ENCODE results near the gene HAPSTR1. TPM values are rescaled to one million over a fixed set of nuclear protein-coding genes. Genes with fewer than 3 reads are reported as not detected.

The HAPSTR1 gene
- total and polyA plus RNA-seq, 2 of the 13 experiments (the other 11 are each of a cell fraction or from before 2014, with no cell fraction given): 25.2 to 83.2 TPM

DNA sequence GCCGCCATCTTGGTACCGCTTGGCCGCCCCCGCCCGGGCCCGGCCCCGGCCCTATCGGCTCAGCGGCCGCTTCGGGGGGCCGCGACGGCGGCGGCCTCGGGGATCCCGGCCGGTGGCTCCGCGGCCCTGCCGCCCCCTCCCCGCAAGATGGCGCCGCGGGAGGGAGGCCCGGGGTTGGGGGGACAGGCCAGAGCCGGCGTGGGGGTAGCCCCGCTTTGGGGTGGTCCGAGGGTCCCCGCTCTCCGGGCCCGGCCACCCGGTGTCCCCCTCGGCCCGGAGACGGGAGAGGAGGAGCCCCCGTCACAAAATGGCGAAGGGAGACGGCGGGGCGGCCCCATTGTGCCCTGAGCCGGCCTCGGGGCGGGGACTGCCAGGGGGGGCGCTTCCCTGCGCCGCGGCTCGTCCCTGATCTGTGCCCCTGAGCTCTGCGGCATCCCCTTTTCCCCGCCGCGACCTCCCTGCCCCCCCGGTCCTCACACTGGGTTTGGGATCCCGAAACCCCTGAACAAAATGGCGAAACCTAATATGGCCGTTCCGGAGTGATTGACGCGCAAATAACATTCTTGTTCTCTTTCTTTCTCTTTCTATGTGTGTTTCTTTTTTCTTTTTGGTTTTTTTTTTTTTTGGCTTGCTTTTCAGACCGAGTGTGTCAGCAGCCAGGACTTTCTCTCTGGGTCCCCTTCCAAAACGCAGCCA is 986 bp downstream of the HAPSTR1 start (continued):
- TF ChIP-seq, protein P1, sequence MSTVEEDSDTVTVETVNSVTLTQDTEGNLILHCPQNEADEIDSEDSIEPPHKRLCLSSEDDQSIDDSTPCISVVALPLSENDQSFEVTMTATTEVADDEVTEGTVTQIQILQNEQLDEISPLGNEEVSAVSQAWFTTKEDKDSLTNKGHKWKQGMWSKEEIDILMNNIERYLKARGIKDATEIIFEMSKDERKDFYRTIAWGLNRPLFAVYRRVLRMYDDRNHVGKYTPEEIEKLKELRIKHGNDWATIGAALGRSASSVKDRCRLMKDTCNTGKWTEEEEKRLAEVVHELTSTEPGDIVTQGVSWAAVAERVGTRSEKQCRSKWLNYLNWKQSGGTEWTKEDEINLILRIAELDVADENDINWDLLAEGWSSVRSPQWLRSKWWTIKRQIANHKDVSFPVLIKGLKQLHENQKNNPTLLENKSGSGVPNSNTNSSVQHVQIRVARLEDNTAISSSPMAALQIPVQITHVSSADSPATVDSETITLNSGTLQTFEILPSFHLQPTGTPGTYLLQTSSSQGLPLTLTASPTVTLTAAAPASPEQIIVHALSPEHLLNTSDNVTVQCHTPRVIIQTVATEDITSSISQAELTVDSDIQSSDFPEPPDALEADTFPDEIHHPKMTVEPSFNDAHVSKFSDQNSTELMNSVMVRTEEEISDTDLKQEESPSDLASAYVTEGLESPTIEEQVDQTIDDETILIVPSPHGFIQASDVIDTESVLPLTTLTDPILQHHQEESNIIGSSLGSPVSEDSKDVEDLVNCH (CRISPR knock-in tag; IDR thresholded peaks at IDR 0.05): no peak
- TF ChIP-seq CBX2 (IDR thresholded peaks at IDR 0.05; ENCODE audit: low read depth, low read length) (no peak), CBX2 (CRISPR knock-in tag; IDR thresholded peaks at IDR 0.05; ENCODE audit: low read depth) (no peak), JUNB (CRISPR knock-in tag; IDR thresholded peaks at IDR 0.05; ENCODE audit: borderline replicate concordance) (no peak), KDM3A (CRISPR knock-in tag; IDR thresholded peaks at IDR 0.05; ENCODE audit: low read depth) (no peak), MAX (IDR thresholded peaks at IDR 0.05) (no peak; the same call in 1 of the 2 replicates), ZNF10 (CRISPR knock-in tag; IDR thresholded peaks at IDR 0.05; ENCODE audit: borderline replicate concordance, low read depth) (no peak), NR2F6 (IDR thresholded peaks at IDR 0.05) (no peak), NR2F6 (CRISPR knock-in tag; IDR thresholded peaks at IDR 0.05) (no peak; the same call in 1 of the 2 replicates), GLI4 (CRISPR knock-in tag; IDR thresholded peaks at IDR 0.05; ENCODE audit: borderline replicate concordance) (peak; percentile 75; the same call in 1 of the 2 replicates), STAG1 (CRISPR knock-in tag; IDR thresholded peaks at IDR 0.05) (no peak), FOXK2 (IDR thresholded peaks at IDR 0.05) (no peak), ZNF432 (CRISPR knock-in tag; IDR thresholded peaks at IDR 0.05; ENCODE audit: borderline replicate concordance) (no peak), ZNF367 (CRISPR knock-in tag; IDR thresholded peaks at IDR 0.05; ENCODE audit: borderline replicate concordance) (no peak), ZFP62 (CRISPR knock-in tag; IDR thresholded peaks at IDR 0.05) (no peak), HOXA3 (CRISPR knock-in tag; IDR thresholded peaks at IDR 0.05) (peak; percentile 64; the same call in 1 of the 2 replicates), PHB2 (IDR thresholded peaks at IDR 0.05; ENCODE audit: partially characterized antibody) (no peak), ZNF317 (CRISPR knock-in tag; IDR thresholded peaks at IDR 0.05) (peak; percentile 20; the same call in 1 of the 2 replicates), TEAD2 (CRISPR knock-in tag; IDR thresholded peaks at IDR 0.05) (no peak), EZH2 (conservative IDR thresholded peaks at IDR 0.05; ENCODE audit: low read depth, low read length) (no peak), ZC3H4 (CRISPR knock-in tag; IDR thresholded peaks at IDR 0.05; ENCODE audit: borderline replicate concordance) (peak; percentile 24; the same call in 1 of the 2 replicates)
- TF ChIP-seq, protein P2, sequence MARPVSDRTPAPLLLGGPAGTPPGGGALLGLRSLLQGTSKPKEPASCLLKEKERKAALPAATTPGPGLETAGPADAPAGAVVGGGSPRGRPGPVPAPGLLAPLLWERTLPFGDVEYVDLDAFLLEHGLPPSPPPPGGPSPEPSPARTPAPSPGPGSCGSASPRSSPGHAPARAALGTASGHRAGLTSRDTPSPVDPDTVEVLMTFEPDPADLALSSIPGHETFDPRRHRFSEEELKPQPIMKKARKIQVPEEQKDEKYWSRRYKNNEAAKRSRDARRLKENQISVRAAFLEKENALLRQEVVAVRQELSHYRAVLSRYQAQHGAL (CRISPR knock-in tag; IDR thresholded peaks at IDR 0.05; ENCODE audit: not compliant biosample characterization): peak; percentile 23
- TF ChIP-seq, protein P3, sequence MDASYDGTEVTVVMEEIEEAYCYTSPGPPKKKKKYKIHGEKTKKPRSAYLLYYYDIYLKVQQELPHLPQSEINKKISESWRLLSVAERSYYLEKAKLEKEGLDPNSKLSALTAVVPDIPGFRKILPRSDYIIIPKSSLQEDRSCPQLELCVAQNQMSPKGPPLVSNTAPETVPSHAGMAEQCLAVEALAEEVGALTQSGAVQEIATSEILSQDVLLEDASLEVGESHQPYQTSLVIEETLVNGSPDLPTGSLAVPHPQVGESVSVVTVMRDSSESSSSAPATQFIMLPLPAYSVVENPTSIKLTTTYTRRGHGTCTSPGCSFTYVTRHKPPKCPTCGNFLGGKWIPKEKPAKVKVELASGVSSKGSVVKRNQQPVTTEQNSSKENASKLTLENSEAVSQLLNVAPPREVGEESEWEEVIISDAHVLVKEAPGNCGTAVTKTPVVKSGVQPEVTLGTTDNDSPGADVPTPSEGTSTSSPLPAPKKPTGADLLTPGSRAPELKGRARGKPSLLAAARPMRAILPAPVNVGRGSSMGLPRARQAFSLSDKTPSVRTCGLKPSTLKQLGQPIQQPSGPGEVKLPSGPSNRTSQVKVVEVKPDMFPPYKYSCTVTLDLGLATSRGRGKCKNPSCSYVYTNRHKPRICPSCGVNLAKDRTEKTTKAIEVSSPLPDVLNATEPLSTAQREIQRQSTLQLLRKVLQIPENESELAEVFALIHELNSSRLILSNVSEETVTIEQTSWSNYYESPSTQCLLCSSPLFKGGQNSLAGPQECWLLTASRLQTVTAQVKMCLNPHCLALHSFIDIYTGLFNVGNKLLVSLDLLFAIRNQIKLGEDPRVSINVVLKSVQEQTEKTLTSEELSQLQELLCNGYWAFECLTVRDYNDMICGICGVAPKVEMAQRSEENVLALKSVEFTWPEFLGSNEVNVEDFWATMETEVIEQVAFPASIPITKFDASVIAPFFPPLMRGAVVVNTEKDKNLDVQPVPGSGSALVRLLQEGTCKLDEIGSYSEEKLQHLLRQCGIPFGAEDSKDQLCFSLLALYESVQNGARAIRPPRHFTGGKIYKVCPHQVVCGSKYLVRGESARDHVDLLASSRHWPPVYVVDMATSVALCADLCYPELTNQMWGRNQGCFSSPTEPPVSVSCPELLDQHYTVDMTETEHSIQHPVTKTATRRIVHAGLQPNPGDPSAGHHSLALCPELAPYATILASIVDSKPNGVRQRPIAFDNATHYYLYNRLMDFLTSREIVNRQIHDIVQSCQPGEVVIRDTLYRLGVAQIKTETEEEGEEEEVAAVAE (CRISPR knock-in tag; IDR thresholded peaks at IDR 0.05; ENCODE audit: borderline replicate concordance): peak; percentile 39; the same call in 1 of the 2 replicates
